HEK293 (cell line): ENCODE data around the gene TNRC6A.

ENCODE experiments used
- MYNN ChIP-seq: fragments of 450-650 bp; formaldehyde crosslinking; IDR thresholded peaks from 2 replicates; pipeline ENCODE4 v1.5.1; 2016; ENCODE audit warnings: missing biosample characterization, missing genetic modification characterization, borderline replicate concordance
- ZNF133 ChIP-seq: fragments of 450-650 bp; formaldehyde crosslinking; IDR thresholded peaks from 2 replicates; pipeline ENCODE4 v1.5.1; 2016; ENCODE audit warnings: missing biosample characterization, missing genetic modification characterization
- ZNF311 ChIP-seq: fragments of 450-650 bp; formaldehyde crosslinking; IDR thresholded peaks from 2 replicates; pipeline ENCODE4 v1.5.1; 2017; ENCODE audit warnings: missing biosample characterization, missing genetic modification characterization, borderline replicate concordance
- ZNF324 ChIP-seq: fragments of 450-650 bp; formaldehyde crosslinking; IDR thresholded peaks from 2 replicates; pipeline ENCODE4 v1.5.1; 2016; ENCODE audit warnings: missing biosample characterization, missing genetic modification characterization
- ZNF629 ChIP-seq: fragments of 450-650 bp; formaldehyde crosslinking; IDR thresholded peaks from 2 replicates; pipeline ENCODE4 v1.5.1; 2017; ENCODE audit warnings: missing biosample characterization, missing genetic modification characterization
- ZNF670 ChIP-seq: fragments of 450-650 bp; formaldehyde crosslinking; IDR thresholded peaks from 2 replicates; pipeline ENCODE4 v1.5.1; 2016; ENCODE audit warnings: missing biosample characterization, missing genetic modification characterization, low read depth
- ZNF701 ChIP-seq: fragments of 450-650 bp; formaldehyde crosslinking; IDR thresholded peaks from 2 replicates; pipeline ENCODE4 v1.5.1; 2016; ENCODE audit warnings: missing biosample characterization, missing genetic modification characterization
- TF ChIP-seq, protein P1 (sequence below): fragments of 450-650 bp; formaldehyde crosslinking; IDR thresholded peaks from 2 replicates; pipeline ENCODE4 v1.5.1; 2016; ENCODE audit warnings: missing biosample characterization, missing genetic modification characterization
- TF ChIP-seq, protein P2 (sequence below): fragments of 450-650 bp; formaldehyde crosslinking; IDR thresholded peaks from 2 replicates; pipeline ENCODE4 v1.5.1; 2016; ENCODE audit warnings: missing biosample characterization, missing genetic modification characterization

DNA sequence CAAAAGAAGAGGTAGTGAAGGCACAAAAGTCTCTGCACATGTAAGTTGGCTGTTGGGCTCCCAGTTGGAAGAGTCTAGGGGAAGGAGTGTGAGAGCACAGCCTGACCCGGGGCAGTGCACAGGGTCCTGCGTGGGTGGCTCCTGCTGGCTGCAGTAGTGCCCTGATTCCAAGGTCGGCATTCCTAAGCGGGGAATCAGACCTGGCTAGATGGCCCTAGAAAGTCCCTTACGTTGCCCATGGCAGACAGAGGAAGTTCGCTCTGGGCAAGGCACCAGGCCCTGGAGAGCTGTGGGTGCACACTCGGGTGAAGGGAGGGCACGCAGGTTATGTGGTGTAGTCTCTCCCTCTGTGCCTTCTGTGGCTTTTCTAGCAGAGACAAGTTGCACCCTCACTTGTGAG lies 93.5 kb downstream of the TNRC6A start:
- TF ChIP-seq, protein P1, sequence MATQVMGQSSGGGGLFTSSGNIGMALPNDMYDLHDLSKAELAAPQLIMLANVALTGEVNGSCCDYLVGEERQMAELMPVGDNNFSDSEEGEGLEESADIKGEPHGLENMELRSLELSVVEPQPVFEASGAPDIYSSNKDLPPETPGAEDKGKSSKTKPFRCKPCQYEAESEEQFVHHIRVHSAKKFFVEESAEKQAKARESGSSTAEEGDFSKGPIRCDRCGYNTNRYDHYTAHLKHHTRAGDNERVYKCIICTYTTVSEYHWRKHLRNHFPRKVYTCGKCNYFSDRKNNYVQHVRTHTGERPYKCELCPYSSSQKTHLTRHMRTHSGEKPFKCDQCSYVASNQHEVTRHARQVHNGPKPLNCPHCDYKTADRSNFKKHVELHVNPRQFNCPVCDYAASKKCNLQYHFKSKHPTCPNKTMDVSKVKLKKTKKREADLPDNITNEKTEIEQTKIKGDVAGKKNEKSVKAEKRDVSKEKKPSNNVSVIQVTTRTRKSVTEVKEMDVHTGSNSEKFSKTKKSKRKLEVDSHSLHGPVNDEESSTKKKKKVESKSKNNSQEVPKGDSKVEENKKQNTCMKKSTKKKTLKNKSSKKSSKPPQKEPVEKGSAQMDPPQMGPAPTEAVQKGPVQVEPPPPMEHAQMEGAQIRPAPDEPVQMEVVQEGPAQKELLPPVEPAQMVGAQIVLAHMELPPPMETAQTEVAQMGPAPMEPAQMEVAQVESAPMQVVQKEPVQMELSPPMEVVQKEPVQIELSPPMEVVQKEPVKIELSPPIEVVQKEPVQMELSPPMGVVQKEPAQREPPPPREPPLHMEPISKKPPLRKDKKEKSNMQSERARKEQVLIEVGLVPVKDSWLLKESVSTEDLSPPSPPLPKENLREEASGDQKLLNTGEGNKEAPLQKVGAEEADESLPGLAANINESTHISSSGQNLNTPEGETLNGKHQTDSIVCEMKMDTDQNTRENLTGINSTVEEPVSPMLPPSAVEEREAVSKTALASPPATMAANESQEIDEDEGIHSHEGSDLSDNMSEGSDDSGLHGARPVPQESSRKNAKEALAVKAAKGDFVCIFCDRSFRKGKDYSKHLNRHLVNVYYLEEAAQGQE (tag by site-specific recombination) = no peak
- TF ChIP-seq, protein P2, sequence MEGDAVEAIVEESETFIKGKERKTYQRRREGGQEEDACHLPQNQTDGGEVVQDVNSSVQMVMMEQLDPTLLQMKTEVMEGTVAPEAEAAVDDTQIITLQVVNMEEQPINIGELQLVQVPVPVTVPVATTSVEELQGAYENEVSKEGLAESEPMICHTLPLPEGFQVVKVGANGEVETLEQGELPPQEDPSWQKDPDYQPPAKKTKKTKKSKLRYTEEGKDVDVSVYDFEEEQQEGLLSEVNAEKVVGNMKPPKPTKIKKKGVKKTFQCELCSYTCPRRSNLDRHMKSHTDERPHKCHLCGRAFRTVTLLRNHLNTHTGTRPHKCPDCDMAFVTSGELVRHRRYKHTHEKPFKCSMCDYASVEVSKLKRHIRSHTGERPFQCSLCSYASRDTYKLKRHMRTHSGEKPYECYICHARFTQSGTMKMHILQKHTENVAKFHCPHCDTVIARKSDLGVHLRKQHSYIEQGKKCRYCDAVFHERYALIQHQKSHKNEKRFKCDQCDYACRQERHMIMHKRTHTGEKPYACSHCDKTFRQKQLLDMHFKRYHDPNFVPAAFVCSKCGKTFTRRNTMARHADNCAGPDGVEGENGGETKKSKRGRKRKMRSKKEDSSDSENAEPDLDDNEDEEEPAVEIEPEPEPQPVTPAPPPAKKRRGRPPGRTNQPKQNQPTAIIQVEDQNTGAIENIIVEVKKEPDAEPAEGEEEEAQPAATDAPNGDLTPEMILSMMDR (tag by site-specific recombination) = no peak
- TF ChIP-seq MYNN (tag by site-specific recombination) (no peak), ZNF133 (tag by site-specific recombination) (no peak), ZNF629 (tag by site-specific recombination) (no peak), ZNF701 (no peak), ZNF670 (tag by site-specific recombination) (no peak), ZNF311 (no peak), ZNF324 (tag by site-specific recombination) (no peak)
